B cell (primary cell): ENCODE data around the gene SLC9C1.

ENCODE experiments used
- EZH2 ChIP-seq: IDR thresholded peaks from 2 replicates; pipeline ENCODE4 v1.6.1; 2012; ENCODE audit warnings: borderline replicate concordance, low read depth, mild to moderate bottlenecking, moderate library complexity, low read length; ENCODE audit not compliant: insufficient read depth, poor library complexity, severe bottlenecking
- TF ChIP-seq, protein P1 (sequence below): fragments of 200-600 bp; IDR thresholded peaks from one replicate; pipeline ENCODE4 v1.8.0; 2022; ENCODE audit warnings: antibody characterized with exemption, mild to moderate bottlenecking

DNA sequence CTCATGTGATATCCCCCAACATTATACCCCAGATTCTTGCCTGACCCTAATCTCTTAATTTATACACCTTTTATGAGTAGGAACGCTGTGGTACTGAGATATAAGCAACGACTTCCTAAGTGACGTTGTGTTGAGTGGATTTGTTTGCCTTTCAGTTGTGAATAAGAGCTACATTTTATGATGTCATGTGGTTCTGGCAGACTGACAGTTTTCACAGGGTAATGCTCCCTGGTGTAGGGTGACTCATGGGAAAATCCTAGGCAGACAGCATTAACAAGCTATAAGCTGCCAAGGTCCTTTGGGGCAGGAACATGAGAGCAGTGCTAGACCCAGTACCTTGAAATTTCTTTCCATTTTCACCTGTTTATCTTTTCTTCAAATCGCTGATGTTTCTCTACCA is 196.6 kb downstream of the SLC9C1 start:
- TF ChIP-seq, protein P1, sequence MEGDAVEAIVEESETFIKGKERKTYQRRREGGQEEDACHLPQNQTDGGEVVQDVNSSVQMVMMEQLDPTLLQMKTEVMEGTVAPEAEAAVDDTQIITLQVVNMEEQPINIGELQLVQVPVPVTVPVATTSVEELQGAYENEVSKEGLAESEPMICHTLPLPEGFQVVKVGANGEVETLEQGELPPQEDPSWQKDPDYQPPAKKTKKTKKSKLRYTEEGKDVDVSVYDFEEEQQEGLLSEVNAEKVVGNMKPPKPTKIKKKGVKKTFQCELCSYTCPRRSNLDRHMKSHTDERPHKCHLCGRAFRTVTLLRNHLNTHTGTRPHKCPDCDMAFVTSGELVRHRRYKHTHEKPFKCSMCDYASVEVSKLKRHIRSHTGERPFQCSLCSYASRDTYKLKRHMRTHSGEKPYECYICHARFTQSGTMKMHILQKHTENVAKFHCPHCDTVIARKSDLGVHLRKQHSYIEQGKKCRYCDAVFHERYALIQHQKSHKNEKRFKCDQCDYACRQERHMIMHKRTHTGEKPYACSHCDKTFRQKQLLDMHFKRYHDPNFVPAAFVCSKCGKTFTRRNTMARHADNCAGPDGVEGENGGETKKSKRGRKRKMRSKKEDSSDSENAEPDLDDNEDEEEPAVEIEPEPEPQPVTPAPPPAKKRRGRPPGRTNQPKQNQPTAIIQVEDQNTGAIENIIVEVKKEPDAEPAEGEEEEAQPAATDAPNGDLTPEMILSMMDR, result no peak
- TF ChIP-seq EZH2, result no peak
